Trophoblast cell (in vitro differentiated cells and primary cell): Measurements from ENCODE around the gene ADCY5.

Experiments used
- DNase-seq, 2 donors: peaks; one replicate each; pipeline ENCODE4 v3.0.0-alpha.2; 2016
- H2AFZ ChIP-seq: 2 replicates; pipeline ENCODE4 v1.6.1; 2013; ENCODE audit warnings: low read length, moderate library complexity, mild to moderate bottlenecking; ENCODE audit not compliant: insufficient read depth, poor library complexity
- H2AK5ac ChIP-seq: 2 replicates; pipeline ENCODE4 v1.6.1; 2013; ENCODE audit warnings: mild to moderate bottlenecking, low read length
- H2BK120ac ChIP-seq: 2 replicates; pipeline ENCODE4 v1.6.1; 2013; ENCODE audit warnings: low read length, mild to moderate bottlenecking, moderate library complexity; ENCODE audit not compliant: insufficient read depth, poor library complexity
- H2BK12ac ChIP-seq: 2 replicates; pipeline ENCODE4 v1.6.1; 2013; ENCODE audit warnings: mild to moderate bottlenecking, low read length, moderate library complexity
- H2BK5ac ChIP-seq: 2 replicates; pipeline ENCODE4 v1.6.1; 2013; ENCODE audit warnings: low read length, low read depth, moderate library complexity, mild to moderate bottlenecking; ENCODE audit not compliant: poor library complexity
- H3K14ac ChIP-seq: 2 replicates; pipeline ENCODE4 v1.6.1; 2013; ENCODE audit warnings: mild to moderate bottlenecking, low read length
- H3K18ac ChIP-seq: 2 replicates; pipeline ENCODE4 v1.6.1; 2013; ENCODE audit warnings: mild to moderate bottlenecking, low read length
- H3K23ac ChIP-seq: 2 replicates; pipeline ENCODE4 v1.6.1; 2013; ENCODE audit warnings: low read length
- H3K27ac ChIP-seq: 2 replicates; pipeline ENCODE4 v1.5.1; 2013; ENCODE audit warnings: low read depth, mild to moderate bottlenecking, inconsistent platforms, low read length, moderate library complexity
- H3K27me3 ChIP-seq: 2 replicates; pipeline ENCODE4 v1.6.1; 2013; ENCODE audit warnings: inconsistent platforms, mild to moderate bottlenecking, low read length, moderate library complexity; ENCODE audit not compliant: insufficient read depth
- H3K36me3 ChIP-seq, 2 experiments: 1 replicate in 1 of 2; 2 replicates in 1 of 2; pipeline ENCODE4 v1.6.1; 2013; ENCODE audit warnings: low read length in 2 of 2, mild to moderate bottlenecking in 2 of 2, moderate library complexity in 1 of 2; ENCODE audit not compliant: insufficient read depth in 2 of 2, control insufficient read depth in 1 of 2
- H3K4ac ChIP-seq: 2 replicates; pipeline ENCODE4 v1.6.1; 2013; ENCODE audit warnings: low read depth, mild to moderate bottlenecking, low read length, moderate library complexity
- H3K4me1 ChIP-seq, 2 experiments: 1 replicate in 1 of 2; 2 replicates in 1 of 2; pipeline ENCODE4 v1.6.1; 2013; ENCODE audit warnings: low read length in 2 of 2, mild to moderate bottlenecking in 2 of 2, moderate library complexity in 1 of 2; ENCODE audit not compliant: insufficient read depth in 2 of 2, control insufficient read depth in 1 of 2
- H3K4me2 ChIP-seq: 2 replicates; pipeline ENCODE4 v1.6.1; 2013; ENCODE audit warnings: inconsistent platforms, mild to moderate bottlenecking, low read length, moderate library complexity
- H3K4me3 ChIP-seq: 2 replicates; pipeline ENCODE4 v1.5.1; 2013; ENCODE audit warnings: mild to moderate bottlenecking, low read depth, low read length, inconsistent platforms
- H3K79me1 ChIP-seq: one replicate; pipeline ENCODE4 v1.6.1; 2013; ENCODE audit warnings: low read length
- H3K79me2 ChIP-seq: 2 replicates; pipeline ENCODE4 v1.6.1; 2013; ENCODE audit warnings: low read length, mild to moderate bottlenecking; ENCODE audit not compliant: control insufficient read depth, insufficient read depth, poor library complexity
- H3K9ac ChIP-seq: 2 replicates; pipeline ENCODE4 v1.6.1; 2013; ENCODE audit warnings: mild to moderate bottlenecking, low read length
- H3K9me3 ChIP-seq: 2 replicates; pipeline ENCODE4 v1.6.1; 2013; ENCODE audit warnings: low read depth, mild to moderate bottlenecking, control low read depth, inconsistent platforms, low read length; ENCODE audit not compliant: insufficient read depth
- H4K12ac ChIP-seq: 2 replicates; pipeline ENCODE4 v1.6.1; 2013; ENCODE audit warnings: low read depth, mild to moderate bottlenecking, low read length, moderate library complexity
- H4K8ac ChIP-seq: 2 replicates; pipeline ENCODE4 v1.6.1; 2013; ENCODE audit warnings: low read depth, mild to moderate bottlenecking, low read length, moderate library complexity
- H4K91ac ChIP-seq: one replicate; pipeline ENCODE4 v1.6.1; 2013; ENCODE audit warnings: low read depth, mild to moderate bottlenecking, low read length, moderate library complexity
- WGBS: extraction: QIAGEN DNeasy Blood & Tissue Kit; methylation state at CpG from one replicate; pipeline ENCODE4 v1.1.7; 2013; ENCODE audit warnings: missing lambda C conversion rate; ENCODE audit not compliant: insufficient read length, insufficient coverage; ENCODE audit errors: extremely low coverage; 5-methylcytosine and 5-hydroxymethylcytosine counted together

Gene ADCY5

GRCh38 chr3:123341871-123342630, 106.8 kb downstream of the ADCY5 start:
- H3K79me2 ChIP-seq, result no peaks in the 10 kb centered on the region
- no peak overlapping the region for H3K4me3 ChIP-seq
- H2BK12ac ChIP-seq, result no peak overlapping the region
- no peak overlapping the region for H3K18ac ChIP-seq
- peaks cover 22 to 27% of the 10 kb centered on the region in 2 experiments for H3K4me1 ChIP-seq
- no peak overlapping the region for H3K14ac ChIP-seq
- peak in 1 of 2 donors; percentile 18 for DNase-seq
- H3K36me3 ChIP-seq, result no peaks in the 10 kb centered on the region
- no peak overlapping the region for H3K4ac ChIP-seq
- H3K79me1 ChIP-seq, result no peaks in the 10 kb centered on the region
- no peak overlapping the region for H2BK5ac ChIP-seq
- H3K9me3 ChIP-seq, result no peaks in the 10 kb centered on the region
- H2BK120ac ChIP-seq, result no peak overlapping the region
- no peak overlapping the region for H4K12ac ChIP-seq
- H3K27me3 ChIP-seq, result no peaks in the 10 kb centered on the region
- no CpG with 5 or more reads among the region's 16 CpGs for WGBS
- H2AK5ac ChIP-seq, result no peak overlapping the region
- no peak overlapping the region for H3K9ac ChIP-seq
- H3K4me2 ChIP-seq, result no peak overlapping the region
- no peak overlapping the region for H4K8ac ChIP-seq
- H3K23ac ChIP-seq, result no peak overlapping the region
- no peak overlapping the region for H2AFZ ChIP-seq
- H4K91ac ChIP-seq, result no peak overlapping the region
- no peak overlapping the region for H3K27ac ChIP-seq

GRCh38 chr3:123340336-123340735, 108.6 kb downstream of the ADCY5 start:
- Histone ChIP-seq H4K12ac (no peak overlapping the region), H2BK12ac (no peak overlapping the region)

GRCh38 chr3:123339302-123339701, 109.6 kb downstream of the ADCY5 start:
- Histone ChIP-seq H2AK5ac (no peak overlapping the region), H3K4me2 (no peak overlapping the region), H3K36me3 (no peaks in the 10 kb centered on the region), H3K18ac (no peak overlapping the region), H2BK120ac (no peak overlapping the region), H3K9ac (no peak overlapping the region), H3K27ac (no peak overlapping the region), H4K12ac (no peak overlapping the region), H2BK5ac (no peak overlapping the region), H3K14ac (no peak overlapping the region), H3K4me3 (no peak overlapping the region), H3K4ac (no peak overlapping the region), H3K9me3 (no peaks in the 10 kb centered on the region), H4K8ac (no peak overlapping the region), H4K91ac (no peak overlapping the region), H3K79me2 (no peaks in the 10 kb centered on the region), H3K27me3 (no peaks in the 10 kb centered on the region), H2BK12ac (no peak overlapping the region), H3K79me1 (no peaks in the 10 kb centered on the region), H3K4me1 (peaks cover 8 to 10% of the 10 kb centered on the region in 2 experiments), H3K23ac (no peak overlapping the region), H2AFZ (no peak overlapping the region)
- DNase-seq, result no peak
- no CpG with 5 or more reads among the region's 3 CpGs for WGBS

More at GRCh38 chr3:123340336-123340735, 108.6 kb downstream of the ADCY5 start:
- no peak overlapping the region for H2AK5ac ChIP-seq
- H4K91ac ChIP-seq, result no peak overlapping the region
- no peaks in the 10 kb centered on the region for H3K36me3 ChIP-seq
- H2BK5ac ChIP-seq, result no peak overlapping the region
- no peaks in the 10 kb centered on the region for H3K27me3 ChIP-seq
- H3K27ac ChIP-seq, result no peak overlapping the region
- no peaks in the 10 kb centered on the region for H3K9me3 ChIP-seq
- H2AFZ ChIP-seq, result no peak overlapping the region
- H3K4me3 ChIP-seq, result no peak overlapping the region
- no peak overlapping the region for H3K4ac ChIP-seq
- H3K4me1 ChIP-seq, result peaks cover 15 to 18% of the 10 kb centered on the region in 2 experiments
- no peaks in the 10 kb centered on the region for H3K79me1 ChIP-seq
- DNase-seq, result no peak
- H3K18ac ChIP-seq, result no peak overlapping the region
- H3K4me2 ChIP-seq, result no peak overlapping the region
- no peaks in the 10 kb centered on the region for H3K79me2 ChIP-seq
- no peak overlapping the region for H2BK120ac ChIP-seq
- no peak overlapping the region for H3K9ac ChIP-seq
- H3K23ac ChIP-seq, result no peak overlapping the region
- no CpG with 5 or more reads among the region's 4 CpGs for WGBS
- no peak overlapping the region for H4K8ac ChIP-seq
- H3K14ac ChIP-seq, result no peak overlapping the region

DNA sequence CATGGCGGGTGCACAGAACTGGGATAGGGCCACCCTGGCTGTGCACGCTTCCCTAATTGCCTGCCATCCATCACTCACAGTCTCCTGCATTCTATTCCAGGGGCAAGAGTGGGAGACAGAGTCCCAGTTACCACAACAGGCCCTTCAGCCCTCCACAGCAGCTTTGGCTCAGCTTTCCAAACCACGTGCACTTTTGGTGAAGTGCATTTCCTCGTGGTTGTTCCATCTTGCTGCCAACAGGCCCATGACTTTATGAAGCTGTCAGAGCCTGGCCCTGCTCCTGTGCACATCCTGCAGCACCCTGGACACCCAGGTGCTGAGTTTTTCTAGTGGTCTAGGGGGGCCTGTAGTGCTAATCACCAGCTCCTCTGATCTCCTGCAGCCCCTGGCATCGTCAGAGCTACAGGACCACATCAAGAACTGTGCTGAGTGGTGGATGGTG, 110.2 kb downstream of the ADCY5 start:
- WGBS, result no CpG with 5 or more reads among the region's 5 CpGs
- H3K79me1 ChIP-seq, result no peaks in the 10 kb centered on the region

More for the DNA sequence above, 110.2 kb downstream of the ADCY5 start:
- H3K4me2 ChIP-seq, result no peak overlapping the region
- H3K79me2 ChIP-seq, result no peaks in the 10 kb centered on the region
- no peak overlapping the region for H2AK5ac ChIP-seq
- H3K9ac ChIP-seq, result no peak overlapping the region
- no peak overlapping the region for H4K8ac ChIP-seq
- no peak overlapping the region for H3K4ac ChIP-seq
- no peaks in the 10 kb centered on the region for H3K27me3 ChIP-seq
- no peaks in the 10 kb centered on the region for H3K9me3 ChIP-seq
- no peak overlapping the region for H3K4me3 ChIP-seq
- H4K12ac ChIP-seq, result no peak overlapping the region
- no peak for DNase-seq
- no peak overlapping the region for H3K27ac ChIP-seq
- no peak overlapping the region for H3K23ac ChIP-seq
- H3K36me3 ChIP-seq, result no peaks in the 10 kb centered on the region
- no peak overlapping the region for H4K91ac ChIP-seq
- no peak overlapping the region for H3K14ac ChIP-seq
- no peak overlapping the region for H2BK120ac ChIP-seq
- no peak overlapping the region for H2AFZ ChIP-seq
- no peak overlapping the region for H2BK5ac ChIP-seq
- H3K4me1 ChIP-seq, result peaks cover 4 to 6% of the 10 kb centered on the region in 2 experiments
- H3K18ac ChIP-seq, result no peak overlapping the region
- no peak overlapping the region for H2BK12ac ChIP-seq
